Lower leg skin (tissue), 3 donors: ENCODE data around the gene SCLT1.

ENCODE experiments used
- CTCF ChIP-seq, 3 donors: fragments of 450-650 bp; IDR thresholded peaks; one replicate each; pipeline ENCODE4 v1.5.1; 2016; ENCODE audit warnings: antibody characterized with exemption in 3 of 3, mild to moderate bottlenecking in 3 of 3, moderate library complexity in 2 of 3
- POLR2A ChIP-seq, 2 donors: fragments of 450-650 bp; IDR thresholded peaks; one replicate each; pipeline ENCODE4 v1.6.1; 2016 to 2017; ENCODE audit warnings: antibody characterized with exemption in 2 of 2, mild to moderate bottlenecking in 1 of 2, moderate library complexity in 1 of 2

GRCh38 chr4:128930051-128930450 lies 163.3 kb downstream of the SCLT1 start:
- TF ChIP-seq CTCF (IDR thresholded peaks at IDR 0.05) (no peak), POLR2A (IDR thresholded peaks at IDR 0.05) (no peak)
